ENCODE data around the gene ARPC5L. TPM values are rescaled to one million over a fixed set of nuclear protein-coding genes. Genes with fewer than 3 reads are reported as not detected.

ARPC5L gene
- total and polyA plus RNA-seq, 2 of the 13 experiments (the other 11 are each of a cell fraction or from before 2014, with no cell fraction given): 29.9 to 33.8 TPM

DNA sequence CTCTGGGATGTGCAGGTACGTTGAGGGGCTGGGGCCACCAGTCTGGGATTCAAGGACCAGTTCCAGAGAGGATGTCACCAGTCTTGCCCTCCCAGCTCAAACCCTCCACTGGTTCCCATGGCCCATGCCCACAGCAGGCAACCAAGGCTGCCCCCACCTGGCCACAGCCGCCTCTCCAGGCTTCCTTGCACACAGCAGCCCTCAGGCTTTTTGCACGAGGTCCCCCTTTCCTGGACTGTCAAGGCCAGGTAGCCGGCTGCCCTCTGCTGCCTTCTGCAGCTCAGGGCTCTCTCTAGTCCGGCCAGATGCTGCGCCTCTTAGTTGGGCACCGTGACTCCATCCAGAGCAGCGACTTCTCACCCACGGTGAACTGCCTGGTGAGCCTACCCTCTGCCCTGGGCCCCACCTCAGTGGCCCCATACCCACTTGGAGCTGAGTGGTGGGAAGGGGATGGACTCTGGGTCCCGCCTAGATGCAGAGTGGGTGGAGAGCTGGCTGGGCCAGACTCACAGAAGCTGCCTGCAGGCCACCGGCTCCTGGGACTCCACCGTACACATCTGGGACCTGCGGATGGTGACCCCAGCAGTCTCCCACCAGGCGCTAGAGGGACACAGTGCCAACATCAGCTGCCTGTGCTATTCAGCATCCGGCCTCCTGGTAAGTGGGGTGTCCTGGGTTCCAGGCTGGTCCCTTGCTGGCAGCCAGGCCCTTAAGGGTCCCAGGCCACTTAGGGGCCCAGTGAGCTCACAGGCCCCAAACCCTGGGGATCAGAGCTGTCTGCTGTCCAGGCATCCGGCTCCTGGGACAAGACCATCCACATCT is 5.8 kb upstream of the ARPC5L start (continued):
- no peak for TF ChIP-seq ZNF34 (CRISPR knock-in tag; IDR thresholded peaks at IDR 0.05; ENCODE audit: borderline replicate concordance)
- TF ChIP-seq POLR2A (IDR thresholded peaks at IDR 0.05; ENCODE audit: insufficient read depth in 1 of 2, low read depth in 2 of 2, low read length in 2 of 2): no peak; a peak in 1 of 4 replicates
- no peak for TF ChIP-seq POGZ (CRISPR knock-in tag; IDR thresholded peaks at IDR 0.05)
- TF ChIP-seq ZFP90 (CRISPR knock-in tag; IDR thresholded peaks at IDR 0.05; ENCODE audit: borderline replicate concordance): no peak
- TF ChIP-seq ZNF432 (CRISPR knock-in tag; IDR thresholded peaks at IDR 0.05; ENCODE audit: borderline replicate concordance): no peak
- TF ChIP-seq, protein P1, sequence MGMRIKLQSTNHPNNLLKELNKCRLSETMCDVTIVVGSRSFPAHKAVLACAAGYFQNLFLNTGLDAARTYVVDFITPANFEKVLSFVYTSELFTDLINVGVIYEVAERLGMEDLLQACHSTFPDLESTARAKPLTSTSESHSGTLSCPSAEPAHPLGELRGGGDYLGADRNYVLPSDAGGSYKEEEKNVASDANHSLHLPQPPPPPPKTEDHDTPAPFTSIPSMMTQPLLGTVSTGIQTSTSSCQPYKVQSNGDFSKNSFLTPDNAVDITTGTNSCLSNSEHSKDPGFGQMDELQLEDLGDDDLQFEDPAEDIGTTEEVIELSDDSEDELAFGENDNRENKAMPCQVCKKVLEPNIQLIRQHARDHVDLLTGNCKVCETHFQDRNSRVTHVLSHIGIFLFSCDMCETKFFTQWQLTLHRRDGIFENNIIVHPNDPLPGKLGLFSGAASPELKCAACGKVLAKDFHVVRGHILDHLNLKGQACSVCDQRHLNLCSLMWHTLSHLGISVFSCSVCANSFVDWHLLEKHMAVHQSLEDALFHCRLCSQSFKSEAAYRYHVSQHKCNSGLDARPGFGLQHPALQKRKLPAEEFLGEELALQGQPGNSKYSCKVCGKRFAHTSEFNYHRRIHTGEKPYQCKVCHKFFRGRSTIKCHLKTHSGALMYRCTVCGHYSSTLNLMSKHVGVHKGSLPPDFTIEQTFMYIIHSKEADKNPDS (CRISPR knock-in tag; IDR thresholded peaks at IDR 0.05): no peak
- TF ChIP-seq ZNF598 (CRISPR knock-in tag; IDR thresholded peaks at IDR 0.05; ENCODE audit: borderline replicate concordance): no peak
- TF ChIP-seq NFYB (CRISPR knock-in tag; IDR thresholded peaks at IDR 0.05): no peak
- no peak for TF ChIP-seq ATF5 (CRISPR knock-in tag; IDR thresholded peaks at IDR 0.05; ENCODE audit: low read depth)
- TF ChIP-seq PCBP1 (IDR thresholded peaks at IDR 0.05; ENCODE audit: borderline replicate concordance, low read depth, low read length): no peak
- TF ChIP-seq HIC2 (CRISPR knock-in tag; IDR thresholded peaks at IDR 0.05; ENCODE audit: low read depth): no peak
- no peak for TF ChIP-seq ISL2 (CRISPR knock-in tag; IDR thresholded peaks at IDR 0.05)
- TF ChIP-seq, protein P2, sequence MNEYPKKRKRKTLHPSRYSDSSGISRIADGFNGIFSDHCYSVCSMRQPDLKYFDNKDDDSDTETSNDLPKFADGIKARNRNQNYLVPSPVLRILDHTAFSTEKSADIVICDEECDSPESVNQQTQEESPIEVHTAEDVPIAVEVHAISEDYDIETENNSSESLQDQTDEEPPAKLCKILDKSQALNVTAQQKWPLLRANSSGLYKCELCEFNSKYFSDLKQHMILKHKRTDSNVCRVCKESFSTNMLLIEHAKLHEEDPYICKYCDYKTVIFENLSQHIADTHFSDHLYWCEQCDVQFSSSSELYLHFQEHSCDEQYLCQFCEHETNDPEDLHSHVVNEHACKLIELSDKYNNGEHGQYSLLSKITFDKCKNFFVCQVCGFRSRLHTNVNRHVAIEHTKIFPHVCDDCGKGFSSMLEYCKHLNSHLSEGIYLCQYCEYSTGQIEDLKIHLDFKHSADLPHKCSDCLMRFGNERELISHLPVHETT (CRISPR knock-in tag; conservative IDR thresholded peaks at IDR 0.05): no peak
- TF ChIP-seq NR2F1 (CRISPR knock-in tag; IDR thresholded peaks at IDR 0.05): no peak
- TF ChIP-seq, protein P3, sequence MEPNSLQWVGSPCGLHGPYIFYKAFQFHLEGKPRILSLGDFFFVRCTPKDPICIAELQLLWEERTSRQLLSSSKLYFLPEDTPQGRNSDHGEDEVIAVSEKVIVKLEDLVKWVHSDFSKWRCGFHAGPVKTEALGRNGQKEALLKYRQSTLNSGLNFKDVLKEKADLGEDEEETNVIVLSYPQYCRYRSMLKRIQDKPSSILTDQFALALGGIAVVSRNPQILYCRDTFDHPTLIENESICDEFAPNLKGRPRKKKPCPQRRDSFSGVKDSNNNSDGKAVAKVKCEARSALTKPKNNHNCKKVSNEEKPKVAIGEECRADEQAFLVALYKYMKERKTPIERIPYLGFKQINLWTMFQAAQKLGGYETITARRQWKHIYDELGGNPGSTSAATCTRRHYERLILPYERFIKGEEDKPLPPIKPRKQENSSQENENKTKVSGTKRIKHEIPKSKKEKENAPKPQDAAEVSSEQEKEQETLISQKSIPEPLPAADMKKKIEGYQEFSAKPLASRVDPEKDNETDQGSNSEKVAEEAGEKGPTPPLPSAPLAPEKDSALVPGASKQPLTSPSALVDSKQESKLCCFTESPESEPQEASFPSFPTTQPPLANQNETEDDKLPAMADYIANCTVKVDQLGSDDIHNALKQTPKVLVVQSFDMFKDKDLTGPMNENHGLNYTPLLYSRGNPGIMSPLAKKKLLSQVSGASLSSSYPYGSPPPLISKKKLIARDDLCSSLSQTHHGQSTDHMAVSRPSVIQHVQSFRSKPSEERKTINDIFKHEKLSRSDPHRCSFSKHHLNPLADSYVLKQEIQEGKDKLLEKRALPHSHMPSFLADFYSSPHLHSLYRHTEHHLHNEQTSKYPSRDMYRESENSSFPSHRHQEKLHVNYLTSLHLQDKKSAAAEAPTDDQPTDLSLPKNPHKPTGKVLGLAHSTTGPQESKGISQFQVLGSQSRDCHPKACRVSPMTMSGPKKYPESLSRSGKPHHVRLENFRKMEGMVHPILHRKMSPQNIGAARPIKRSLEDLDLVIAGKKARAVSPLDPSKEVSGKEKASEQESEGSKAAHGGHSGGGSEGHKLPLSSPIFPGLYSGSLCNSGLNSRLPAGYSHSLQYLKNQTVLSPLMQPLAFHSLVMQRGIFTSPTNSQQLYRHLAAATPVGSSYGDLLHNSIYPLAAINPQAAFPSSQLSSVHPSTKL (CRISPR knock-in tag; IDR thresholded peaks at IDR 0.05): no peak
- TF ChIP-seq ZNF839 (CRISPR knock-in tag; IDR thresholded peaks at IDR 0.05; ENCODE audit: borderline replicate concordance): no peak
- no peak for TF ChIP-seq FOXC1 (CRISPR knock-in tag; IDR thresholded peaks at IDR 0.05; ENCODE audit: borderline replicate concordance)
- no peak for TF ChIP-seq MED8 (CRISPR knock-in tag; IDR thresholded peaks at IDR 0.05; ENCODE audit: insufficient replicate concordance)
- TF ChIP-seq HNRNPH1 (optimal IDR thresholded peaks at IDR 0.05; ENCODE audit: low read depth, low read length): peak; percentile 49
